ENCODE measurements around the gene OR4C13.
"Not testable (repeated sequence)": the region's sequence is repeated elsewhere in the genome, so short reads cannot be mapped to it uniquely, and the experiment has no call there.

The OR4C13 gene

DNA sequence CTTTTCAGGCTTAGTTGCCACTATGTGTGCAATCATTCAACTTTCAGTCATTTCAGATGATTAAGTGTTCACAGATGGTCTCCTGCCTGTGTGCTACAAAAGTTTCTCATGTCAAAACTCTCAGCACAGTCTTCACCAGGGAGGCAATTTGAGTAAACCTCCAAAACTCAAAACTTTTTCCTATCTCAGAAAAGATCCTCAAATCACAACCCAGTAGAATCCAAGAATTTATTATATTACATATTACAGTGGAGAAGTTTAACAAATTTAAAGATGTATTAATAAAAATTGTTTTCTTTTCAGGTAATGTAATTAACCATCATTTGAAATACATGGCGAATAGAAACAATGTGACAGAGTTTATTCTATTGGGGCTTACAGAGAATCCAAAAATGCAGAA is at the start of gene OR4C13:
Gene OR4C13 (plus strand): TSS at position 301 of the 400 bp plus-strand sequence. CDS start 32 bp downstream, at position 333.
- no peak for DNase-seq (ENCODE audit: low spot score)

- DNase-seq (ENCODE audit: low spot score): not testable (repeated sequence)
Observed at GRCh38 chr11:49911516-49911915, 40.7 kb upstream of the OR4C13 start.

DNA sequence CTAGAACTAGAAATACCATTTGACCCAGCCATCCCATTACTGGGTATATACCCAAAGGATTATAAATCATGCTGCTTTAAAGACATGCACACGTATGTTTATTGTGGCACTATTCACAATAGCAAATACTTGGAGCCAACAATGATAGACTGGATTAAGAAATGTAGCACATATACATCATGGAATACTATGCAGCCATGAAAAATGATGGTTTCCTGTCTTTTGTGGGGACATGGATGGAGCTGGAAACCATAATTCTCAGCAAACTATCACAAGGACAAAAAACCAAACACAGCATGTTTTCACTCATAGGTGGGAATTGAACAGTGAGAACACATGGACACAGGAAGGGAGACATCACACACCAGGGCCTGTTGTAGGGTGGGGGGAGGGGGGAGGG is 3.5 kb upstream of the OR4C13 start:
- not testable (repeated sequence) for DNase-seq (ENCODE audit: low spot score)

GRCh38 chr11:49973439-49973838 is 21.2 kb downstream of the OR4C13 start:
- DNase-seq (ENCODE audit: low spot score): not testable (repeated sequence)

DNA sequence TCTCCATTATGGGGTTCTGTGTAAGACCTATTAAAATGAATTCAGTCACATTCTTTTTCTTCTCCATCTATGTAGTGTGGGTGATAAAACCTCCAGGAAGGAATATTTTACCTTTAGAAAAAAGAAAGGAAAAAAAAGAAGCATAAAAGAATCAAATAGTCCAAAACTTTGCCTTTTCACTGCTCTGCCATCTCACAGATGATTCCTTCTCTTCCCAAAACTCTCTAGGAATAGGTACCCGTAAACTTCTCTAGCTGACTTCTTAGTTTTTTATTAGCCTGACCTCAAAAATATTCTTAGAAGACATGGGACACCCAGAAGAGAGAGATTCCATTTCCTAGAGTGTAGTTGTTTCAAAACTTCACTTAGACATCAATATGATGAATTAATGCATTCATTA is 30.2 kb downstream of the OR4C13 start, which contains the start of gene OR4C12:
Gene OR4C12 (minus strand): TSS at position 101 of the 400 bp plus-strand sequence. CDS start 34 bp downstream, at position 67.
- not testable (repeated sequence) for DNase-seq (ENCODE audit: low spot score)

DNA sequence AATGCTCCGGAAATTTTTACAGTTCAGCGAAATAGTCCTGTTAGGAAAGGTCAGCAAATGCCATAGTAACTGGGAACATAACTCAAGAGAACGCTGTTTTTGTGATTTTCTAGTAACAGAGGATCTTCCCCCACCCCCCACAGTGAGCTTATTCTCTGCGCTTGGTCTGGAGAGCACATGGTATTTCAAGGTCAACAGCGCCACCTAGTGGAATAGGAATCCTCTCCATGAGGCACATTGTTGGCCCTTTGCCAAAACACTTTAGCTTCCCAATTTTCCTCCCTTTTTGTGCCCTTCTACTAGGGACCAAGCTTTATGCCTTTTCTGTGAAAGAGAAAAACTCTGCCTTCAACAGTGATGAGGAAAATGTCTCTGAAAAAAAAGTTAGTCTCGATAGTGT is 43.4 kb downstream of the OR4C13 start:
- DNase-seq (ENCODE audit: low spot score): peak; percentile 59

Data from putamen (tissue), 1 donor.